Renal cortical epithelial cell (primary cell): ENCODE measurements around the gene GPR12. TPM values are rescaled to one million over a fixed set of nuclear protein-coding genes. Genes with fewer than 3 reads are reported as not detected.

ENCODE experiments used
- DNase-seq: peaks from one replicate; pipeline ENCODE4 v3.0.0-alpha.2; 2011; ENCODE audit warnings: low read depth
- total RNA-seq: library from RNA; depleted of rRNA; stranded (reverse); fragments of >200 nt; gene quantifications from 2 replicates; pipeline ENCODE4 v1.2.3, GENCODE V29; 2014

Gene GPR12, protein sequence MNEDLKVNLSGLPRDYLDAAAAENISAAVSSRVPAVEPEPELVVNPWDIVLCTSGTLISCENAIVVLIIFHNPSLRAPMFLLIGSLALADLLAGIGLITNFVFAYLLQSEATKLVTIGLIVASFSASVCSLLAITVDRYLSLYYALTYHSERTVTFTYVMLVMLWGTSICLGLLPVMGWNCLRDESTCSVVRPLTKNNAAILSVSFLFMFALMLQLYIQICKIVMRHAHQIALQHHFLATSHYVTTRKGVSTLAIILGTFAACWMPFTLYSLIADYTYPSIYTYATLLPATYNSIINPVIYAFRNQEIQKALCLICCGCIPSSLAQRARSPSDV
- total RNA-seq: not detected in 2 replicates

DNA sequence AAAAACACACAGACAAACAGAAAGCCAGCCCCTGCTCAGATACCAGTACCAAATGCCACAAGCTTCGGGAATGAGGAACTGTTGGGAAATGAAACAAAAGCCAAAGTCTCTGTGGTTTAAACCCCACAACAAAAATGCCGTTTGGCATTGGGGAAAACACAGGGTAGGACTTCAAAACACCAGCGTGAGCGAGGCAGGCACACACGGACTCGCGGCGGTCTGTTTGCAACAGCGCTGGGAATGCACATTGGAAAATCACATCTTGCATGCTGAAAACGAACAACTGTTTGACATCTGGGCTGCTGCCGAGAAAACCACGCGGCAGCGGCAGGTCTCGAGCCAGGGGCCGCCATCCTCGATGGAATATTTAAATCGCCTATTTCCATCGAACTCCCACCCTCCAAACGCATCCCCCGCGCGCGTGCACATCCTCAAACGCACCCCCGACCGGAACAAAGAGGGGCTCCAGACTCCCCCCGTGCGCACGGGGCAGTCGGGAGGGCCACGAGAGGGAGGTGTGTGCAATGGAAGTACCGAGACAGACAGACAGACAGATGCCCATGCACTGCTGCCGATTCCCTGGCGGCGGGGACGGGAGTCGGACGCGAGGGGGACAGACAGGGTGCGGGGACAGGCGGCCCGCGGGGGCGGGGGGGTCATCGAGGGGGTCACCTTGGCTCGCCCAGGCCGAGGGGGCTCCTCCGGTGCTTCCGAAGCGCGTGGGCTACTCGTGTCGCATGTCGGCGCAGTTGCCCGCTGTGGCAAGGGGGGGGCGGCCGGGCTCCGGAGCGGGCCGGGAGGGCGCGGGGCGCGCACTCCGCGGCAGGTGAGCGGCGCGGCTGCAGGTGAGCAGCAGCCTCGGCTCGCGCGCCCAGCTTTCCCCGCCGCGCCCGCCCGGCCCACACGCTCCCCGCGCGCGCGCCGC lies at the start of gene GPR12:
GPR12 (minus strand) TSS at position 880 of the 925 bp plus-strand sequence. CDS start 959 bp downstream, outside the sequence.
- DNase-seq: peak; percentile 1

DNA sequence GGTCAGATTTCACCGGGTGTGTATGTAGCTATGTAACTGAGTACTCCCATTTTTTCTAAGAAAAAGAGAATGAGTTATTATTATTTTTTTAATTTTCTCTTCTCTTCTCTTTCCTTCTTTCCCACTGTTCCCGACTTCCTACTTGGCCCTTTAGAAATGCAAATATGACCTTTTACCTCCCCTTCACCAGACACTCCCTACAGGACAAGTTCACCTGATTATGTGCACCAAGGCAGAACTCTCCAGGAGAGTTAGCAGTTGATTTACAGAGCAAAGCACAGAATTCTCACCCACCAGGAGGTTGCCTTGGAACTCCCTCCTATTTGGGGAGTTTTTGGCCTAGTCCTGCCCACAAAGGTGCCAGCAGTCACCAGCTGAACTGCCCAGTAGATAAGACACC lies 49.5 kb upstream of the GPR12 start:
- no peak for DNase-seq

DNA sequence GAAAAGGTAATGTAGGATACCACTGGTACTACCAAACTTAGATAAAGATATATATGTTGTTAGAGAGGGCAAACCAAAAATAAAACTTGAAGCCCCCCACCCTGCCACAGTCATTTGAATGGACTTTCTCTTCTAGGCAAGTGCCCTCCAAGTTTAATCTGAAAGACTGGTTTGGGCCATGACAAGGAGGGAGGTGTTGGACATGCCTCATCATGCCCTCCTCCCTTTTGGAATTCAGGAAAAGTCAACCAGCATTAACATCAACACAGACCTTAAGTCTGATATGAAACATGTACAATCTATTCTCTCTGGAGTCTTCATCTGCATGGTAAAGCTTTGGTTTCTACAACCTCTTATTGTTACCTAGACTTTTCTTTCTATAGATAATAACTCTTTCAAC lies 46.3 kb upstream of the GPR12 start:
- DNase-seq: no peak

DNA sequence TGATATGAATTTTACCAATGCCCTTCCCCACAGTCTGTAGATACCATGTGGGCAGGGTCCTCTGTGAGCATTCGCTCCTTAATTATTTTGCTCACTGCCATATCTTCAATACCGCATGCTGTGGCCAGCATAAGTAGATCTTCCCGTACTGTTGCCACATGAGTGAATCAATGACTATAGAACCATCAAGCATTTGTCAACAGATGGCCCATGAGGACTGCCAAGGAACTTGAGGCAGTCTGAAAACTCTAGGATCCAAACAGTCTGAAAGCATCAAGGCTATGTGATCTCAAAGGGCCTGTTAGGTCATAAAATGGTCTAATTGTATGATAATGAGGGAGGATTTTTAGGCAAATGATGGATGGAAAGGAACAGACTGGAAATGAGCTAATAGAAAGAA lies 27.4 kb upstream of the GPR12 start:
- no peak for DNase-seq

DNA sequence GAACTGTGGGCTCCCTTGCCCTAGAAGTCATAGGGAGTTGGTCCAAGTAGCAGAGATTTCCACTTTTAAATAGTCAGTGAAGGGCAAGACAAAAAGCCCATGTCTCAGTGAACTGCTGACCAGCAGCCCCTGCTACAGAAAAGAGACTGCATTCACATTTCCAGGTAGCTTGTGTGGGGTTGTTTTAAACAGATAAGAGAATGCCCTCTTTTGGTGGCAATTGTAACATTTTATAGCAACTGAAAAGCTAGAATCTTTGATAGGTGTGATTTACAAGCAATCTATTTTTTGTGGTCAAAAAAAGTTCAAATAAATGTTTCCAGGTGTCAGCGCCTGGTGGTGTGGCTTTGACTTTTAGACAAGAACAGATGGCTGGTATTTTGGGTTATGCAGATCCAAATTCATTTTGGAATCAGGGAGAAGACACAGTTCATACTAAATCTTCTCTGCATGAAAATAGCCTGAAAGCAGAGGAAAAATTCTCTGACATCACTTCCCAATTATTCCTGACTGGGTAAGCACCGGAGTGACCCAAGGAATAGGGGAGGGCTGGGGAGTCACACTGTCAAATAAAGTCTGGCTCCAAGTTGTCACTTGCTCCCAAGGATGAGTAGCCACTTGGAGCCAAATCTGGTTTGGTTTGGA lies 26.2 kb upstream of the GPR12 start:
- DNase-seq: no peak

DNA sequence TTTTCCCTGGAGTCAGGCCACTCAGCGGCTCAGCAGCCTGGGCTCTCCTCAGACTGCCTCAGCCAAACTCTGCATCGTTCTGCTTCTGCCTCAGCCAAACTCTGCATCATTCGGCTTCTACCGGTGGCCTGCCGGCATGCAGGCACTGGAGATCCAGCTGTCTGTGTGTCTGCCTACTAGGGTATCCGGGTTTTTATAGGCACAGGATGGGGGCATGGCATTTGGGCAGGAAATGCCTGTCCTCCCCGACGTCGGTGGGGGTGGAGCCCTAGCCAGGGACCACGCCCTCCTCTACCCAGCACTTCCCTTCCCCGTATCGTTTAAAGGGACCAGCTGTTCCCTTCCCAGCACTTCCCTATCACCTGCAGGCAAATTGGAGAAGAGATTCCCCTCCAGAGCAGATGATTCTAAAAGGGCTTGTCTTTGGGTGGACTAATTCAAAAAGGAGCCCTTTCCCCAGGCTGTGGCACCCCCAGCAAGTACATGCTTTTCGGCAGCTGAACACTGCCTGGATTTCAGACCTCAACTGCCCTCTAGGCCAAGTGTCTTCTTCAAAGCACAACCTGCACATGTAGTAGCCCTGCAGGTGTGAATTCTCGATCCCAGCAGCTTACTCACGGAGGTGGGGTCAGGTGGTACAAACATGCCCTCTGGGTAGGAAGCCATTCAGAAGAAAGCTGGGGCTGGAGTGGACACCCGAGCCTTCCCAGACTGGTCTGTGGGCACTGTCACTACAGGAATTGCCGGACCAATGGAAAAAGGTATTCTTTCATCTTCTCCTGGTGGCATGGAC lies 25.4 kb upstream of the GPR12 start:
- DNase-seq: no peak

DNA sequence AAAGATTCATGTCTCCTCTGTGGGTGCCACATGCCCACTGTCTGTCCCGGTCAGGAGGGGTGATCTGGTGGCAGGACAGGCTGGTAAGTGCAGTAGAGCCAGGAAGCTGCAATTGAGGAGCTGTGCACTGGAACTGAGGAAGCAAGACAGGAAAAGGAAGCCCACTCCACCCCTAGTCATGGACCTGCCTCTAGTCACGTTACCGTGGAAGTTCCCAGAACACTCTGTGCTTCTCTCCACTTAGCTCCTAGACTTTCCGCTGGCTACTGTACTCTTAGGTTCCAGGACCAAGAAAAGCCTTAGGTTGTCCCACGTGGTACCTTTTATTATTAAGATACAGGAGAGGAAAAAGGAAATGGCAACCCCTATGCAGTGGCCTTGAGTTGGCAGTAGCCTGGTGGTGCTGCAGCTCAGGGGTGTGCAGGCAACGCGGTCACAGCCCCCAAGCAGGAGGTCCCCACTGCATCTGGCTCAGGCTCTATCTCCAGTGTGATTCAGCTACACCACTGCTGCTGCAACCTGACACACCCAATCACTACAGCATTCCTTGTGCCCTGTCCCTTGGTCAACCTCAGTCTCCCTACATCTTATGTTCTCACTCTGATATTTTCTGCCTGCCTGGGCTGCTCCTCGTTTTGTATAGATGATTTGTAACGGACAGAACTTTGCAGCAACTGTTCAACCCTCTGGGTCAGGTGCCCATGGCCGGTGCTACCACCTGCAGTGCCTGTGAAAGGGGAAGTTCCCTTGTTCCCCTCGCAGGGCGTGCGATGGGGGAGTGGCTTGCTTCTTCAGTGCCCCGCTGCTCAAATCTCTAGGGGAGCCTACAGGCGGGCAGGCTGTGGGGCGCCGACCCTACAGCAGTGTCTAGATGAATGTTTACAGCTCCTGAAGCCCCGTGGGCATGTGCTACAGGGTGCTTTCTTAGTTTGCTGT lies 24.4 kb upstream of the GPR12 start:
- no peak for DNase-seq

DNA sequence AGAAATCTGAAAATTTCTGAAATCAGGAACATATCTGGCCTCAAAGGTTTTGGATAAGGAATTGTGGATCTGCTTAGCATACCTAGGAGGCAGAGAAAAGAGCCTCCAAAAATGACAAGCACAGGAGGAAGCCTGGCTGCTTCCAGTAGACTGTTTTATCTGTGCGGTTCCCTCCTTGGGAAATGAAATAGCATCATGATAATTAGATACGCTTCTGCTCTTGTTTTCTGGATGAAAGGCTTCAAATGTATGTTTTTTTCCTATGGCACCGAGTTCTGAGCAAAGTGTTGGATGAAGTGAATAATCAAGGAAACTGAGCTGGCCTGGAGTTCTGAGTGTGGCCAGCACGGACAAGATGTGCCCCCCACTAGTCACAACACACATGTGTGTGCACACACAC lies 19.8 kb upstream of the GPR12 start:
- no peak for DNase-seq

DNA sequence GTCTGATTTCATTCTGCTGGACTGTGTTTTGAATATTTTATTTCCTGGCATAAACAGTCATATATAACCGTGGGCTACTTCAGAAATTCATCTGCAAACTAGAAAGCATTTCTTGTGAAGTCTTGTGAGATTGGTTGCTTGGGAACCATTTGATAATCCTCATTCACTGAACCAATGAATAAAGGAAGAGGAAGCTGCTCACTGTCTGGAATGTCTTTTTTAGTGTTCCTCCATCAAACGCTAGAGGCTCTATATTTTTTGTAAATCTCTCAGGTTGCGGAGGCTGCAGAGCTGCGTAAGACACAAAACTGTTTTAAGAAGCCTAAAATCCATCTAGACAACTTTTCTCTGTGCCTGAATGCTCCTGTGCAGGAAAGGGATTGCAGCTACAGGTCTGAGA lies 18.7 kb upstream of the GPR12 start:
- no peak for DNase-seq

DNA sequence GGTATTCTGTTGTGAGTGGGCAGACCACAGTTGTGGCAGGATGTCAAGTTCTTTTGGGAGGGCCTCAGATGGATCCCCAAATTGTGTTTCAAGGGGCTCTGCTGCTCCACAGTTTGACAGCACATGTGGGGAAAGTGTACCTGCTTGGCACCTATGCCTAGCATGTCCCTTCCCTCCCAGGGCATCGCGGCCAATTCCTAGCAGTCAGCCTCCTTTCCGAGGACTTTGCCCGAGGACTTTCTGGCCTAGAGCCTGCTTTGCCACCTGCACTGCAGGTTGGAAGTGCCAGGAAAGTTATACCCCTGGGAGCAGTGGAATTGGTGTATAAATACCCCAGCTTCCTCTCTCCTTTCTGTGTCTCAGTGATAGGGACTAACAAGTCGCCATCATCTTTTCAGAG lies 11.9 kb upstream of the GPR12 start:
- DNase-seq: no peak

DNA sequence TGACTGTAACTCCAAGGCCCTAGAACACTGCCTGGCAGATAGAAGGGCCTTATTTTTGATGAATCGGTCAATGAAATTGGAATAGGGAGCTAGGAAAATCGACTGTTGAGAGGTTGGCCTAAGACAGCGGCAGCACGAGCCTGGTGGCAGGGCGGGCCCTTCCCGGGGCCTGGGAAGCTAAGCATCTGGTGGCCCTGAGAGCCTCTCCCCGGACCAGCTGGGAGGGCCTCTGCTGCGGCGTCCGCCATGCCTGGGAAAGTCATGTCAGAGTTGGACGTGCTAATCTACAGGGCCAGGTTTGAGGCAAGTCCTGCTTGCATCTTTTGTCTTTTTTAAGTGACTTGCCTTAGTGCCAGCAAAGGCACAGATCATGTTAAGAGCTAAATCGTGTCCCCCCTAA lies 11.2 kb upstream of the GPR12 start:
- DNase-seq: no peak

DNA sequence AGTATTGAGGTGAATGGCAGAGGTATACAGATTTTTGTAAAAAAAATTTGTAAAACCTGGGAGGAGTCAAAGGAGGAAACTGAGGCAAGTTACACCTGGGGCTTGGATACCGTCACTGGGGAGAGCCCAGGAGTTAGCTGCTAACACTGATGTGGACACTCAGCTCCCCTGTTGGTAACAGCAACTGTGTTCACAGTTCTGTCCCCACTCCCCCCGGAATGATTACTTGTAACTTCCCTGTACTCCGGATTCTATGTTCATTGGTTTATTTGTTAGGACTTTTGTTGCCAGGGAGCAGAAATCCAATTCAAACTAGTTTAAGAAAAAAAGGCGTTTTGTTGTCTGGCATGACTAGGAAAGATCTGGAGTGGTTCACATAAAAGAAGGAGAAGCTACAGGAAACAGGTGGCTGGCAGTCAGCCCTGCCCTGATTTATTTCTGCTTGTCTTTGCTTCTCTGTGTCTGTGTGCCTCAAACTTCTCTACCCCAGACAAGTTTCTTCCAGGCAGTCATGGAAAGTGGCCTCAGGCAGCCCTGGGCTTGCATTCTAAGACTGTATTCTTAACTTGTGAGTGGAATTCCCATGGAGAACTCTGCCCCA lies 2.3 kb upstream of the GPR12 start:
- DNase-seq: no peak

DNA sequence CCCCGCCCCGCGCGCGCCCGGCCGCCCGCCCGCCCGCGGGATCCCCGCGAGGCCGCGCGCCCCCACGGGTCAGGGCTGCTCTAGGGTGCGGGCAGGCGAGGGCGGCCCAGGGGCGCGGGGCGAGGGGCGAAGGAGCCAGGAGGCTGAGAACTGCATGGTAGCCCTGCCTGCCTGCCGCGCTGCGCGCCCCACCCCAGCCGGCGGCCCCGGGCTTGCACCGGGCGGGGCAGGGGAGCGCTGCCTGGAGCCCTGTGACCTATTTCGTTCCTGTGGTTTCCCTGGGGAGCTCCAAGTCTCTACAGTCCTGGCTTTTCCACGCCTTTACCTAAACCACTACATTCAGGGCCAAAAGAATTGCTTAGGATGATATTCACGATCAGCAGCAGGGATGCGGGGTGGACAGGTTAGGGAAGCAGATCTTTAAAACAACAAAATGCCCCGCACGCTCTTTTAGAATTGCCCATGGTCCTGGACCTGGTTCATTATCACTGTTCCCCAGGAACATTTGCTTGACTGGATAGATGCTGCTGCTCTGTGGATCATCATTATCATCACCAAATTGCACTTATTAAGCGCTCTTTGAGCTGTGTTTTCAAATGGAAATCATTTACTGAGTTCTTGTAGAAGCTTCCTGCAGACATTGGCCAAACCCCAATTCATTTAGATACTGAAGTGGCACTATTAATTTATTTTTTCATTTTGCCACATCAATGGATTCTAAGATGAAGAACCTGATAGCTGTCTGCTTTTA lies 421 bp upstream of the GPR12 start:
- no peak for DNase-seq

DNA sequence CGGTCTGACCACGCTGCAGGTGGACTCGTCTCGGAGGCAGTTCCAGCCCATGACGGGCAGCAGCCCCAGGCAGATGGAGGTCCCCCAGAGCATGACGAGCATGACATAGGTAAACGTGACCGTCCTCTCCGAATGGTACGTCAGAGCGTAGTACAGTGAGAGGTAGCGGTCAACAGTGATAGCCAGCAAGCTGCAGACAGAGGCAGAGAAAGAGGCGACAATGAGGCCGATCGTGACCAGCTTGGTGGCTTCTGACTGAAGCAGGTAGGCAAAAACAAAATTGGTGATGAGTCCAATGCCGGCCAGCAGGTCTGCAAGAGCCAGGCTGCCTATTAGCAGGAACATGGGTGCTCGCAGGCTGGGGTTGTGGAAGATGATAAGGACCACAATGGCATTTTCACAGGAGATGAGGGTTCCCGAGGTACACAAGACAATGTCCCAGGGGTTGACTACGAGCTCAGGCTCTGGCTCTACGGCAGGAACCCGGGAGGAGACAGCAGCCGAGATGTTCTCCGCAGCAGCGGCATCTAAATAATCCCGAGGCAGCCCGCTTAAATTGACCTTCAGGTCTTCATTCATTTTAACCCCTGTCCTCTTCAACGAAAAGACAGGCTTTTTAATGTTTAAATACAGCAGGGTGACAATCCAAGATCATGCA lies 1.2 kb downstream of the GPR12 start:
- DNase-seq: no peak

DNA sequence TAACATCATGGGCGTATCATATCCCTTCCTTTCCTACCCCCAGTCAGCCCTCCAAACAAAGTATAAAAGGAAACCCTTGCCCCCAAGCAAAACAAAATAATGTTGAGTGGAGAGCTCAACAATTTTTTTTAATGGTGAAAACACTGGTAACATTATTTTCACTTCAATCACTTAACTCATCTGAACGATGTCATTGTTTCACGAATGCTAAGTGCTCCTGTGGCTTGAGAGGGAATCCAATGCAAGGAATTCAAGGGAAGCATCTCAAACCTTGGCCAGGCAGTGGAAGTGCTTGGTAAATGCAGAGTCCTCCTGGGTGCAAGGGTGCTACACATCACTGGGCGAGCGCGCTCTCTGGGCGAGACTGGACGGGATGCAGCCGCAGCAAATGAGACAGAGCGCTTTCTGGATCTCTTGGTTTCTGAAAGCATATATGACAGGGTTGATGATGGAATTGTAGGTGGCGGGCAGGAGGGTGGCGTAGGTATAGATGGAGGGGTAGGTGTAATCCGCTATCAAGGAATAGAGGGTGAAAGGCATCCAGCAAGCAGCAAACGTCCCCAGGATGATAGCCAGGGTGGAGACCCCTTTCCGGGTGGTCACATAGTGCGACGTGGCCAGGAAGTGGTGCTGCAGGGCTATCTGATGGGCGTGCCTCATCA lies 2.0 kb downstream of the GPR12 start:
- DNase-seq: no peak

DNA sequence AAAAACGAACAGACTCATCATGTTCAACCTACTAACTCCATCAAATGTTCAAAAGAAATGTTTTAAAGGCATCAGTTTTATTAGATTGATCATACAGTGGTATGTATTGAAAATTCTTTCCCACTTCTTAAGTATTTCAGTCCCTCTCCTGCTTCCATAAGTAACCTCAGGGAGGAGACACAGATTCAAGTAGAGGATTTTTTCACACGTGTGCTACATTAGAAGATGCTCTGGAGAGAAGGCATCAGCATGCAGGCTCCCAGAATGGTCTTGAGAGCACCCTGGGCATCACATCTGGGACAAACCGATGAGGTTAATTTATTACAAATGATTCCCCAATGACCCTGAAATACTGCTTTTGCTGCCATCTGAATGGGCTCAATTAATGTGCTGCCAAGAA lies 3.6 kb downstream of the GPR12 start:
- no peak for DNase-seq

DNA sequence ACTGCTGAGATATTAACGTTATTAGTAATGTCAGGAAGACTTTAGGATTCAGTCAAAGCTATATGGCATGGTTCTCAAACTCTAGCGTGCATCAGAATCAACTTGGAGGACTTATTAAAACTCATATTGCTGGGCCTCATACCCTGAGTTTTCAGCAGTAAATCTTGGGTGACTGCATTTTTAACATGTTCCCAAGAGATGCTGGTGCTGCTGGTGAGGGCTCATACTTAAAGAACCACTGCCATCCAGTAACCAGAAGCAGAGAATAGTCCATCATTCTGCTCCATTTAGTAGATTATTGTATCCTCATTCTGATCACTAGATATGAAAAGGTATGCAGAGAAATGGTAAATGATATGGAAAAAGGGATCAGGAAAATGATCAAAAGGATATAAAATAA lies 7.9 kb downstream of the GPR12 start:
- DNase-seq: no peak

DNA sequence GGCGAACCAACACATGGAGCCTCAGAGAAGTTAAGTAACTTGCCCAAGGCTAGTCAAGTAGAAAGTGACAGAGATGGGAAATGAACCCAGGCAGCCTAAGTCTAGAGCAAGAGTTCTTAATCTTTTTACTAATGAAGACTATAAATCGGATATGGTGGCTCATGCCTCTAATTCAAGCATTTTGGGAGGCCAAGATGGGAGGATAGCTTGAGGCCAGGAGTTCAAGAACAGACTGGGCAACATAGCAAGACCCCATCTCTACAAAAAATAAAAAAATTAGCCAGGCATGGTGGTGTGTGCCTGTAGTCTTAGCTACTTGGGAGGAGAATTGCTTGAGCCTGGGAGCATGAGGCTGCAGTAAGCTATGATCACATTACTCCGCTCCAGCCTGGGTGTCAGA lies 10.7 kb downstream of the GPR12 start:
- DNase-seq: no peak
